ENCODE data around the gene DHX40. TPM values are rescaled to one million over a fixed set of nuclear protein-coding genes. Genes with fewer than 3 reads are reported as not detected.
A peak's percentile ranks its signal among the peaks of the same experiment; 100 is the strongest.

DHX40 gene
- total RNA-seq, 1 donor, result 76.4 TPM

GRCh38 chr17:59607061-59607460, 41.7 kb downstream of the DHX40 start:
- Histone ChIP-seq H3K27me3 (ENCODE audit: insufficient read depth, low read length) (no peaks in the 10 kb centered on the region), H3K9me3 (ENCODE audit: low read depth, low read length) (no peaks in the 10 kb centered on the region), H3K27ac (ENCODE audit: low read depth, low read length) (no peak overlapping the region), H3K4me1 (ENCODE audit: insufficient read depth, low read length) (no peaks in the 10 kb centered on the region), H3K36me3 (ENCODE audit: insufficient read depth, low read length) (peaks cover 32% of the 10 kb centered on the region), H4K20me1 (ENCODE audit: insufficient read depth, low read length) (no peaks in the 10 kb centered on the region), H3K79me2 (ENCODE audit: insufficient read depth, low read length) (no peaks in the 10 kb centered on the region), H3K4me2 (ENCODE audit: insufficient read depth, low read length) (no peak overlapping the region), H2AFZ (ENCODE audit: low read length) (no peak overlapping the region), H3K4me3 (ENCODE audit: insufficient read depth, low read length) (no peak overlapping the region)
- no peak for TF ChIP-seq CTCF (IDR thresholded peaks at IDR 0.05; ENCODE audit: extremely low read depth, low read depth, low read length)
- peak; percentile 1 for DNase-seq (ENCODE audit: insufficient read length, low spot score, missing footprints)

GRCh38 chr17:59607817-59608403, 42.5 kb downstream of the DHX40 start:
- DNase-seq (ENCODE audit: insufficient read length, low spot score, missing footprints), result peak; percentile 11
- Histone ChIP-seq H3K9me3 (ENCODE audit: low read depth, low read length) (no peaks in the 10 kb centered on the region), H3K79me2 (ENCODE audit: insufficient read depth, low read length) (no peaks in the 10 kb centered on the region), H4K20me1 (ENCODE audit: insufficient read depth, low read length) (no peaks in the 10 kb centered on the region), H2AFZ (ENCODE audit: low read length) (no peak overlapping the region), H3K27ac (ENCODE audit: low read depth, low read length) (no peak overlapping the region), H3K4me3 (ENCODE audit: insufficient read depth, low read length) (no peak overlapping the region), H3K4me1 (ENCODE audit: insufficient read depth, low read length) (no peaks in the 10 kb centered on the region), H3K27me3 (ENCODE audit: insufficient read depth, low read length) (no peaks in the 10 kb centered on the region), H3K4me2 (ENCODE audit: insufficient read depth, low read length) (no peak overlapping the region), H3K36me3 (ENCODE audit: insufficient read depth, low read length) (peaks cover 24% of the 10 kb centered on the region)
- TF ChIP-seq CTCF (IDR thresholded peaks at IDR 0.05; ENCODE audit: extremely low read depth, low read depth, low read length), result no peak

- Histone ChIP-seq H3K27me3 (ENCODE audit: insufficient read depth, low read length) (no peaks in the 10 kb centered on the region), H3K36me3 (ENCODE audit: insufficient read depth, low read length) (peaks cover 9% of the 10 kb centered on the region), H3K27ac (ENCODE audit: low read depth, low read length) (no peak overlapping the region), H3K9me3 (ENCODE audit: low read depth, low read length) (no peaks in the 10 kb centered on the region), H4K20me1 (ENCODE audit: insufficient read depth, low read length) (no peaks in the 10 kb centered on the region), H3K4me2 (ENCODE audit: insufficient read depth, low read length) (no peak overlapping the region), H3K79me2 (ENCODE audit: insufficient read depth, low read length) (no peaks in the 10 kb centered on the region), H3K4me1 (ENCODE audit: insufficient read depth, low read length) (no peaks in the 10 kb centered on the region), H3K4me3 (ENCODE audit: insufficient read depth, low read length) (no peak overlapping the region), H2AFZ (ENCODE audit: low read length) (no peak overlapping the region)
- no peak for DNase-seq (ENCODE audit: insufficient read length, low spot score, missing footprints)
- no peak for TF ChIP-seq CTCF (IDR thresholded peaks at IDR 0.05; ENCODE audit: extremely low read depth, low read depth, low read length)
Measured at GRCh38 chr17:59611503-59611902, 46.1 kb downstream of the DHX40 start.

- no peak overlapping the region for H3K27ac ChIP-seq (ENCODE audit: low read depth, low read length)
- H3K79me2 ChIP-seq (ENCODE audit: insufficient read depth, low read length), result peaks cover 20% of the 10 kb centered on the region
- H4K20me1 ChIP-seq (ENCODE audit: insufficient read depth, low read length), result peaks cover 8% of the 10 kb centered on the region
- DNase-seq (ENCODE audit: insufficient read length, low spot score, missing footprints), result no peak
- no peak for TF ChIP-seq CTCF (IDR thresholded peaks at IDR 0.05; ENCODE audit: extremely low read depth, low read depth, low read length)
- no peak overlapping the region for H3K4me3 ChIP-seq (ENCODE audit: insufficient read depth, low read length)
- H3K4me1 ChIP-seq (ENCODE audit: insufficient read depth, low read length), result peaks cover 13% of the 10 kb centered on the region
- no peak overlapping the region for H2AFZ ChIP-seq (ENCODE audit: low read length)
- H3K4me2 ChIP-seq (ENCODE audit: insufficient read depth, low read length), result no peak overlapping the region
- no peaks in the 10 kb centered on the region for H3K27me3 ChIP-seq (ENCODE audit: insufficient read depth, low read length)
- no peaks in the 10 kb centered on the region for H3K9me3 ChIP-seq (ENCODE audit: low read depth, low read length)
- H3K36me3 ChIP-seq (ENCODE audit: insufficient read depth, low read length), result no peaks in the 10 kb centered on the region
Measured at GRCh38 chr17:59616253-59616920, 51.0 kb downstream of the DHX40 start.
